Thyroid gland (tissue), 4 donors: ENCODE measurements around the gene RGS19. TPM values are rescaled to one million over a fixed set of nuclear protein-coding genes. Genes with fewer than 3 reads are reported as not detected.

Source experiments
- DNase-seq, 2 donors: peaks; one replicate each; pipeline ENCODE4 v3.0.0-alpha.2; 2019
- H3K27ac ChIP-seq, 3 donors: fragments of 200-600 bp; sonication (generic); 1 replicate in 2 of 3; 2 replicates in 1 of 3; pipeline ENCODE4 v1.5.1; 2016 to 2019; ENCODE audit warnings: mild to moderate bottlenecking in 1 of 3, moderate library complexity in 1 of 3
- H3K27me3 ChIP-seq: fragments of 200-600 bp; sonication (generic); one replicate; pipeline ENCODE4 v1.5.1; 2019
- H3K36me3 ChIP-seq, 2 donors: fragments of 200-600 bp; sonication (generic); one replicate each; pipeline ENCODE4 v1.5.1; 2016 to 2019
- H3K4me1 ChIP-seq, 2 donors: fragments of 200-600 bp; sonication (generic); one replicate each; pipeline ENCODE4 v1.5.1; 2017 to 2019
- H3K4me3 ChIP-seq, 3 donors: fragments of 200-600 bp; sonication (generic); replicated peaks in 1 of 3; 1 replicate in 2 of 3; 2 replicates in 1 of 3; pipeline ENCODE4 v1.5.1; 2016; ENCODE audit warnings: mild to moderate bottlenecking in 1 of 3
- H3K9me3 ChIP-seq: fragments of 200-600 bp; sonication (generic); one replicate; pipeline ENCODE4 v1.5.1; 2017
- POLR2A ChIP-seq, 2 donors: fragments of 450-650 bp; IDR thresholded peaks; one replicate each; pipeline ENCODE4 v1.6.1; 2017; ENCODE audit warnings: antibody characterized with exemption in 2 of 2, mild to moderate bottlenecking in 2 of 2, moderate library complexity in 1 of 2
- WGBS, 2 donors: methylation state at CpG; one replicate each; pipeline ENCODE4 v1.1.5; 2017; 5-methylcytosine and 5-hydroxymethylcytosine counted together
- intact Hi-C: fragments of 100-400 bp; cut with DNase I; formaldehyde crosslinking; loops from one replicate; pipeline ENCODE4 v1.15.1; 2023
- total RNA-seq, 4 donors: library from RNA; depleted of rRNA; stranded (reverse); fragments of >200 nt; gene quantifications; one replicate each; pipeline ENCODE4 v1.2.3, GENCODE V29; 2016
- TF ChIP-seq, protein P1 (sequence below), 6 experiments: fragments of 200-600 bp in 3 of 6; fragments of 450-650 bp in 3 of 6; sonication (generic) in 3 of 6; IDR thresholded peaks; one replicate each; pipeline ENCODE4 v1.5.1; 2016 to 2019; ENCODE audit warnings: antibody characterized with exemption in 6 of 6, mild to moderate bottlenecking in 2 of 6, inconsistent platforms in 1 of 6, moderate library complexity in 1 of 6

Gene RGS19
- total RNA-seq, 4 donors from 2014 or later, result 10.5 to 17.2 (median 13.4) TPM

DNA sequence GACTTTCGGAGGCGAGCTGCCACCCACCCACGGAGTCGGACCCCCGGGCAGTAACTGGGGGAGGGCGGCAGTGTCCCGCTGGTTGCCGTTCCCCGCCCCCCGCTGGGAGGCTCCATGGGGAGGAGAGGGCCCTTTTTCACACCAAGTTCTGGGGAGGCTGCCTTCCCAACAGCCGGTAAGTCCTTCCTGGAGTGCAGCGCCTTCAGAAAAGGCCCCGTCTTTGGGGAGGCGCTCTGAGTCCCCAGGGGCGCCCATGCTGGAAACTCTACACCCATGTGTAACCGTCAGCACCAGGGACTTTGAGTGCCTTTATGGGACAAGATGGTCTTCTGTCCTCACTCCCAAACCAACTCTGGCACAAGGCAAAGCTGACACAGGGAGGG, 29.4 kb downstream of the RGS19 start:
- H3K4me3 ChIP-seq, result peak overlapping the region in 1 of 3 donors; percentile 23
- no peak for DNase-seq
- peak overlapping the region; percentile 62 to 70 (median 68) for H3K27ac ChIP-seq
- H3K4me1 ChIP-seq, result peaks cover 3 to 10% of the 10 kb centered on the region in 2 donors
- WGBS, 2 donors, result 40 to 57% methylated on average over 2 to 6 of the region's 16 CpGs
- TF ChIP-seq POLR2A (IDR thresholded peaks at IDR 0.05), result no peak
- TF ChIP-seq, protein P1, sequence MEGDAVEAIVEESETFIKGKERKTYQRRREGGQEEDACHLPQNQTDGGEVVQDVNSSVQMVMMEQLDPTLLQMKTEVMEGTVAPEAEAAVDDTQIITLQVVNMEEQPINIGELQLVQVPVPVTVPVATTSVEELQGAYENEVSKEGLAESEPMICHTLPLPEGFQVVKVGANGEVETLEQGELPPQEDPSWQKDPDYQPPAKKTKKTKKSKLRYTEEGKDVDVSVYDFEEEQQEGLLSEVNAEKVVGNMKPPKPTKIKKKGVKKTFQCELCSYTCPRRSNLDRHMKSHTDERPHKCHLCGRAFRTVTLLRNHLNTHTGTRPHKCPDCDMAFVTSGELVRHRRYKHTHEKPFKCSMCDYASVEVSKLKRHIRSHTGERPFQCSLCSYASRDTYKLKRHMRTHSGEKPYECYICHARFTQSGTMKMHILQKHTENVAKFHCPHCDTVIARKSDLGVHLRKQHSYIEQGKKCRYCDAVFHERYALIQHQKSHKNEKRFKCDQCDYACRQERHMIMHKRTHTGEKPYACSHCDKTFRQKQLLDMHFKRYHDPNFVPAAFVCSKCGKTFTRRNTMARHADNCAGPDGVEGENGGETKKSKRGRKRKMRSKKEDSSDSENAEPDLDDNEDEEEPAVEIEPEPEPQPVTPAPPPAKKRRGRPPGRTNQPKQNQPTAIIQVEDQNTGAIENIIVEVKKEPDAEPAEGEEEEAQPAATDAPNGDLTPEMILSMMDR (IDR thresholded peaks at IDR 0.05), result no peak
- intact Hi-C loops, result no loop called here
- H3K9me3 ChIP-seq, result no peaks in the 10 kb centered on the region
- peaks cover 4% of the 10 kb centered on the region for H3K27me3 ChIP-seq
- peaks cover 4% of the 10 kb centered on the region in 2 donors for H3K36me3 ChIP-seq

DNA sequence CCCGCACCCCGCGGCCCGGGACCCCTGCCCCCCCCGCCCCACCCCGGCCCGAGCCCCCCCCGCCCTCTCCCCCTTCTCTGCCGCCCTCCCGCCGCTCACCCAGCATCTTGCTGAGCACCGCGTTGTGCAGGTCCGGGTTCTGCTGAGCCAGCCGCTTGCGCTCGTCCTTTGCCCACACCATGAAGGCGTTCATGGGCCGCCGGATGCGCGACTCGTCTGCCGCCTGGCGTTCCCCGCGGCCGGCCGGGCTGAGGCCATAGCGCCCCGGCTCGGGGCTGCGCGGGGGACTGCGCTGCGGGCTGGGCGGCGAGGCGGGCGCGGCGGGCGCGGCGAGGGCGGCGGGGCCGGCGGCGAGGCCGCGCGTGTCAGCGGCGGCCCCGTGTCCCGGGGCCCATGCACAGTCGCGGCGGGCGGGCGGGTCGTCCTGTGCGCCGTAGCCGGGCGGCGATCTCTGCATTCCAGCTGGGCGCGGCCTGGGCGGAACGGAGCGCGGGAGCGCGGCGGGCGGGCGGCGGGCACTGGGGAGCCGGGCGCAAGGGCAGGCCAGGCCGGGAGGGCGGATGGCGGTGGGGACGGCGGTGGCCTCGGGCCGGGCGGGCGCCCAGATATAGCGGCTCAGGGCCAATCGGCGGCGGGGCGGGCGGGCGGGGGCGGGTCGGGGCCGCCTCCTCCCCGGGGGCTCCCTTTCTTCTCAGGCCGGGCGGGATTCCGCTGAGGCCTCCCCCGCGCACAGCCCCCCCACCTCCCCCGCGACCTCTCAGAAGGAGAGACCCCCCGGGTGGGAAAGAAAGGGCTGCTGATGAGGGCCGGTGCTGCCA, 30.0 kb downstream of the RGS19 start, which contains the start of gene SOX18:
Gene SOX18 (minus strand): TSS at position 580 of the 818 bp plus-strand sequence. CDS start 123 bp downstream, at position 457.
- no peaks in the 10 kb centered on the region for H3K9me3 ChIP-seq
- peak within 1 kb of the TSS; percentile 62 to 70 (median 68) for H3K27ac ChIP-seq
- intact Hi-C loops, result no loop called here
- peaks cover 3 to 10% of the 10 kb centered on the region in 2 donors for H3K4me1 ChIP-seq
- WGBS, 2 donors, result no CpG with 5 or more reads among the region's 111 CpGs
- peaks cover 4% of the 10 kb centered on the region for H3K27me3 ChIP-seq
- no peak for DNase-seq
- peaks cover 4% of the 10 kb centered on the region in 2 donors for H3K36me3 ChIP-seq
- TF ChIP-seq, protein P1 (IDR thresholded peaks at IDR 0.05), result no peak
- TF ChIP-seq POLR2A (IDR thresholded peaks at IDR 0.05), result no peak
- H3K4me3 ChIP-seq, result peak within 1 kb of the TSS in 1 of 3 donors; percentile 26

DNA sequence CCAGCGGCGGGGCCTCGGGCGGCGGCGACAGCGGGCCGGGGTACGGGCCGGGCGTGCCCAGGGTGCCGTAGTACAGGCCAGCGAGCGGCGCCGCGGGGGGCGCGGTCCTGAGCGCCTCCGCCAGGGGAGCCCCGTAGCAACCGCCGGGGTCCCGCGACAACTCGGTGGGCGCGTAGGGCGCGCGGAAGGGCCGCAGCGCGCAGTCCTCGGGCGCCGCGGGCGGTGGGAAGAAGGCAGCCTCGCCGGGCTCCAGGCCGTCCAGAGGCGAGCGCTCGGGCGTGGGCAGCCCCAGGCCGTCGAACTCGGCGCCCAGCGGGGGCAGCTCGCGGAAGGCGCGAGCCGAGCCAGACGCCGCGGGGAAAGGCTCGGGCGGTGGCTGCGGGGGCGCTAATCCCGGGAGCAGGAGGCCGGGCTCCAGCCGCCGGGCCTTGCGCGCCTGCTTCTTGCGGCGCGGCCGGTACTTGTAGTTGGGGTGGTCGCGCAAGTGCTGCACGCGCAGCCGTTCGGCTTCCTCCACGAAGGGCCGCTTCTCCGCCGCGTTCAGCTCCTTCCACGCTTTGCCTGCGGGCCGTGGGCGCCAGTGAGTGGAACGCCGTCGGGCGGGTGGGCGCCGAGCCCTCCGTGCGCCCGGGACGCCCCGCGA, 30.8 kb downstream of the RGS19 start:
- no peak for DNase-seq
- H3K4me1 ChIP-seq, result peaks cover 3 to 10% of the 10 kb centered on the region in 2 donors

DNA sequence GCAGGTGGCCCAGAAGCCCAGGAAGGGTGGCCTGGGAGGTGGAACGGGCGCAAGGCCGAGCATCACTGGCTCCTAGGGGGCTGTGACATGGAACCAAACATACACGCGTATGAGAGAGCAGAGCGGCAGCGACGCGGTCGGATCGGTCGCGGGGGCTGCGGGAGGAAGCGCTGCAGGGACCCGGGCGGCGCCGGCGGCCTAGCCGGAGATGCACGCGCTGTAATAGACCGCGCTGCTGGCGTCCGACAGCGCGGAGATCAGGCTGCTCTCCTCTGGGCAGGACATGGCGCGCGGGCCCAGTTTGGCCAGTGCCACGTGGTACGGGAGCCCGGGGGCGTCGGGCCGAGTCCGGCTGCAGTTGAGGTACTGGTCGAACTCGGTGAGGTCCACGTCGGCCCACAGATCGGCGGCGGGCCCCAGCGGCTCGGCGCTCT, 31.3 kb downstream of the RGS19 start:
- peak overlapping the region in 1 of 3 donors; percentile 26 for H3K4me3 ChIP-seq
- TF ChIP-seq, protein P1 (IDR thresholded peaks at IDR 0.05), result no peak
- no peak for TF ChIP-seq POLR2A (IDR thresholded peaks at IDR 0.05)
- H3K9me3 ChIP-seq, result no peaks in the 10 kb centered on the region
- peaks cover 3 to 10% of the 10 kb centered on the region in 2 donors for H3K4me1 ChIP-seq
- H3K27me3 ChIP-seq, result peaks cover 4% of the 10 kb centered on the region
- WGBS, 2 donors, result 31 to 40% methylated on average over 3 to 10 of the region's 49 CpGs
- H3K36me3 ChIP-seq, result peaks cover 4% of the 10 kb centered on the region in 2 donors
- DNase-seq, result no peak
- intact Hi-C loops, result no loop called here
- H3K27ac ChIP-seq, result no peak overlapping the region

More for the DNA sequence above, 30.8 kb downstream of the RGS19 start:
- Histone ChIP-seq H3K9me3 (no peaks in the 10 kb centered on the region), H3K27ac (no peak overlapping the region), H3K4me3 (peak overlapping the region in 1 of 3 donors; percentile 26), H3K27me3 (peaks cover 4% of the 10 kb centered on the region), H3K36me3 (peaks cover 4% of the 10 kb centered on the region in 2 donors)
- intact Hi-C loops, result no loop called here
- 1% methylated on average over 22 of the region's 101 CpGs; no CpG with 5 or more reads in 1 of the 2 donors for WGBS, 2 donors
- TF ChIP-seq, protein P1 (IDR thresholded peaks at IDR 0.05), result no peak
- TF ChIP-seq POLR2A (IDR thresholded peaks at IDR 0.05), result no peak
